GM18505 (cell line): Measurements from ENCODE around the gene LRRC40.

Experiments used
- ATAC-seq: cut with Tn5 transposase; IDR thresholded peaks from one replicate; pipeline ENCODE4 v1.9.1; 2021; ENCODE audit not compliant: unreplicated experiment
- POLR2A ChIP-seq: IDR thresholded peaks from 4 replicates; pipeline ENCODE4 v1.6.1; 2011; ENCODE audit warnings: borderline replicate concordance; ENCODE audit not compliant: insufficient read depth, insufficient read length; ENCODE audit errors: extremely low read depth

LRRC40 gene

DNA sequence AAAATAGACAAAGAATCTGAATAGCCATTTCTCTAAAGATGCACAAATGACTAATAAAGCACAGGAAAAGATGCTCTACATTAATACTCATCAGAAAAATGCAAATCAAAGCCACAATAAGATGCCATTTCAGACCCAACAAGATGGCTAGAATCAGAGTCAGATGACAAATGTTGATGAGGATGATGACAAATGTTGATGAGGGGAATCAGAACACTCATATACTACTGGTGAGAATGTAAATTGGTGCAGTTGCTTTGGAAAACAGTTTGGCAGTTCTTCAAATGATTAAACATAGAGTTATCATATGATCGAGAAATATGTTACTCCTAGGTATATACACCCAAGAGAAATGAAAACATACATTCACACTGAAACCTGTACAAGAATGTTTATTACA lies 33.9 kb downstream of the LRRC40 start:
- TF ChIP-seq POLR2A: no peak

DNA sequence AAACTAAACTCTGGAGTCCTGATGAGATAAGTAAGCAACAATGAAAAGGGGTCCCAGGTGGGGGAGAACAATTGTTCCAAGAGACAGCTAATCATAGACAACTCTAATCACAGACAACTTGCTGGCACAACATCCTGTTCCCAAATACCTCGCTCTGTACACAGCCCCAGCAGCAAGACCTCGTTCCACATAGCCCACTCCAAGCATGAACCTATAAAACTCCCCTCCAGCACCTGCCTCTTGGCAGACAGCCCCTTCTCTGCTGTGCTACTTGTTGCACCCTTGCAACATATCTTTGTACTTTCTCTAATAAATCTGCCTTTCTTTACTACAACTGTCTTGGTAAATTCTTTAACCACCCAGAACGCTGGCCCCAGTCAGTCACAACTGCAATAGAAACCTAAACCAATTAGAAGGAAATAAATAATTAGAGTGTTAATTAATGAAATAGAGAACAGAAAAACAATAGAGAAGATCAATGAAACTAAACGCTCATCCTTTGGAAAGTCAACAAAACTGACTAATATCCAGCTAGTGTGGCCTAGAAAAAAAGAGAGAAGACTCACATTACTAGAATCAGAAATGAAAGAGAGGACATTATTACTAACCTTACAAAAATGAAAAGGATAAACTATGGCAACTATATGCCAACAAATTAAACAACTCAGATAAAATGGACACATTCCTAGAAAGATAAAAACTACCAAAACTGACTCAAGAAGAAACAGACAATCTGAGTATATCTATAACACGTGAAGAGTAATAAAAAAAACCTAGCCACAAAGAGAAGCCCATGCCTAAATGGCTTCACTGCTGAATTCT lies 36.1 kb downstream of the LRRC40 start:
- no peak for ATAC-seq
- no peak for TF ChIP-seq POLR2A

More for the DNA sequence above, 33.9 kb downstream of the LRRC40 start:
- ATAC-seq: no peak

DNA sequence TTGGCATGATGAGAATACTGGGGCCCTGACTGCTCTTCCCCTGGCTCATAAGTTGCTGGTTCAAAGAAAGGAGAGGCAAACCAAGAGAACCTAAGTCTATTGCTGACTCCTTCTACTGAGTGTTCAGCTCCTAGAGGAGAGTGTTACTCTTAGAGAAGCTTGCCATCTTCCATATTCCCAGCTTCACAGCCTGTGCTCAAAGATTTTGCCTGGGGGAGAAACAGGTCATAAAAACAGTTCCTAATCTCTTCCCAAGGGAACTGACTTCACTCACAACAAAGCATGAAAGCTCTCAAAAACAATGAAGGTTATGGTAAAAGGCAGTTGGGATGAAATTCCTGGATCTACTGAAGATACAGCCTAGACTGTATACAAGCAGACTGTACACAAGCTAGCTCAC lies 37.1 kb downstream of the LRRC40 start:
- ATAC-seq: no peak
- TF ChIP-seq POLR2A: no peak

DNA sequence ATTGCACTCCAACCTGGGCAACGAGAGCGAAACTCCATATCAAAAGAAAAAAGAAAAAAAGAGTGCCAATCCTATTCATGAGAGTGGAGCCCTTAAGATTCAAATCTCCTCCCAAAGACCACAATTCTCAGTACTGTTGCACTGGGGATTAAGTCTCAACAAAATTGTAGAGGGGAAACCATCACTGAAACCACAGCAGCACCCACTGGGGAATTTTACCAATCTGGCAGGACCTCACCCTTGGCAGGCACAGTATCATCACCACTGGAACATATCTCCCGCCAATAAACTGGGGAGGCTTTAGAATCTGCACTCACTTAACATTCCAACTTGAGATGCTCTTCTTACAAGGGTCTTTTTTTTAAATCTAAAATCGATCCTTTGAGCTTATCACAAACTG lies 41.0 kb downstream of the LRRC40 start:
- TF ChIP-seq POLR2A: no peak

DNA sequence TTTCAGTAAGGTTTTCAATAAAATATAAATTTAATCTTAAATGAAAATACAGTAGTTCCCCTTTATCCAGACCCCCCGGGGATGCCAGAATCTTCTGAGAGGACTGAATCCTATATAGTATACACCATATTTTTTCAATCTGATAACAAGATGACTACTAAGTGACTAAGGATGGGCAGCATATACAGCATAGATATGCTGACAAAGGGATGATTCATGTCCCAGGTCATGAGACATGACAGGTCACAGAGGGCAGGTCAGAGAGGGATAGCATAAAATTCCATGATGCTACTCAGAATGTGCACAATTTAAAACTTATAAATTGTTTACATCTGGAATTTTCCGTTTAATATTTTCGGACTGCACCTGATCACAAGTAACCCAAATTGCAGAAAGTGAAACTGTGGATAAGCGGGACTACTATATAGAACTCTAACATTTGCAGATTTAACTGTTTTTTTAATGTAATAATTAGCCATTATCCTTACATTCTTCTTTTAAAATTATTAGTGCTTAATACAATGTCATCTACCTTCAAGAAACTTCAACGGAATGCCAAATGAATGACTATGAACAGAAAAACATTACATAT lies 48.8 kb downstream of the LRRC40 start:
- no peak for TF ChIP-seq POLR2A
- no peak for ATAC-seq

More for the DNA sequence above, 41.0 kb downstream of the LRRC40 start:
- no peak for ATAC-seq

DNA sequence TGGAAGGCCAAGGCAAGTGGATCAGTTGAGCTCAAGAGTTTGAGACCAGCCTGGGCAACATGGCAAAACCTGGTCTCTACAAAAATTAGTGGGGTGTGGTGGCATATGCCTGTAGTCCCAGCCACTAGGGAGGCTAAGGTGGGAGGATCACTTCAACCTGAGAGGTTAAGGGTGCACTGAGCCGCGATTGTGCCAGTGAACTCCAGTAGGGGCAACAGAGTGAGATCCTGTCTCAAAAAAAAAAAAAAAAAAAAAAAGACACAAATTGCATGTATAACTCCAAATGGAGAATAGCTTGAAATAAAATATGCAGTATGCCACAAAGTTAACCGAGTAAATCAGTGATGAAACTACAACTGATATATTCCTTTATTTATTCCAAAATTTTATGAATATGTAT lies 51.6 kb downstream of the LRRC40 start:
- no peak for TF ChIP-seq POLR2A
- no peak for ATAC-seq

DNA sequence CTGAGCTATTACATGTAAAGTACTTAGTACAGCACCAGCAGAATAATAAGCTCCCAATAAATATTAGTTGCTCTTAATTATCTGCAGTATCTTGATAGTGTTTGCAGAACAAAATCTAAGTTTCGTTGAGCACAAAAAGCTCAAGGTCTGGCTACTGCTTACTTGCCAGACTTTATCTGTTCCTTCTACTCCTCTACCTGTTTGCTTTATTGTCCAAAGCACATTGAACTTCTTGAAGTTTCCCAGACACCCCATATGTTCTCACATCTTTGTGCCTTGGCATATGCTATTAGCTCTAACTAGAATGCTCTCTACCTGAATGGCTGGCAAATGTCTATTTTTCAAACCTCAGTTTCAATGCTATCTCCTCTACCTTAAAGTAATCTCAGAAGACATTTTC lies 54.9 kb downstream of the LRRC40 start:
- ATAC-seq: no peak
- no peak for TF ChIP-seq POLR2A

DNA sequence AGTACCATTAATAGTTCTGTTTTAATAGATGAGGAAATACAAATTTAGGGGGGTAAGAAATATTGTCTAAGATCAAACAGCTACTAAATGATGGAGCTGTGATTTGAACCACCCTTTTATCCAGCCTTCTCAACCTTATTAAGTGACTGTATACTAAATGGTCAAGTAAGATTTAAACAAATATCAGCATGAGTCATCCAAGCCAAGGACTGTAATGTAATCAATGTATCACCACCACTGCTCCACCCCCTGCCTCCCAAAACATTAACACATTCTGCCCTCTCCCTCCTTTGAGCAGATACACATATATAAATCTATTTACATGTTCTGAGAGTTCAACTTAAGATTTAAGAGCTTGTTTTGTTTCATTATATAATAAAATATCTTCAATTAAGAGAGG lies 58.9 kb downstream of the LRRC40 start:
- TF ChIP-seq POLR2A: no peak
- ATAC-seq: no peak

DNA sequence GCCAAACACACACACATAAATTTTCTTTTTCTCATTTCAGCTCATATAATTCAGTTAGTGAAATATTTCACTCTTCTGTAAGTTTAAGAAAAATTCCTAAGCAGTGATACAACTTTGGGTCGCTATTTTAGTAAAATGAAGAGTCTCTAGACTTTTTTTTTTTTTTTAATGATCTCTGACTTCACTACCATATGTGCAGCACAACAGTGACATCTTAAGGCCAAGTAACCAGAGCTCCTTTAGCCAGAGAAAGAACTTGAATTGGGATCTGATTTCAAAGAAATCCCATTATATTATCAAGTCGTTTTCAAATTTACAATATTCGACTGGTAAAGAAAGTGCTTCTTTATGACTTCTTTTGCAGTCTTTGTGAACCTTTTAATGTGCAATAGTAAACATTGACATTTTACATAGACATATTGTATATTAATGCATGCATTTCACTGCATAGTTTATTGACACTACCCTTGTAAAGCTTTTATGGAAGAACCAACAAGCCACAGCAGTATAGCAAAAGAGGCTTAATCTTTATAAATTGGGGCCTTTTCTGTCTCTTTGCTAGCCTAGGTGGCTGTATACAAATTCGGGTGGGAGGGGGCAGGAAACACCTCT lies 62.2 kb downstream of the LRRC40 start:
- TF ChIP-seq POLR2A: no peak
- no peak for ATAC-seq

DNA sequence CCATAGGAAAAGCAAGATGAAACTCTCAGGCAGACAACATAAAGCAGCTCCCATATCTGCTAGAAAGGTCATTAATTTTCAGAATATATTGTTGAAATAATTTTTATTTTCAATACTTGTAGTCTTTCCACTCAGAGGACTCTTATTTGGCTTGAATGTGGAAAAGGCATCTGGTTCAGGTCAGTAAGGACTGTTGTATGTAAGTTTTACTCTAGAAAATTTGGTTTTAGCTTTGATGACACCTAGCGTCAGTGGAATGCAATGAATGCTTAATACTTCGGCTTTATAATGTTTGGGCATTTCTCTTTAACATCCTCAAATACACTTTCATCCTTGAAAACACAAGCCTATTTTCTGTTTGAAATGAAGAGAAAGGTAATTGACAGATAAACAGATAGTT lies 63.3 kb downstream of the LRRC40 start:
- no peak for ATAC-seq
- no peak for TF ChIP-seq POLR2A

DNA sequence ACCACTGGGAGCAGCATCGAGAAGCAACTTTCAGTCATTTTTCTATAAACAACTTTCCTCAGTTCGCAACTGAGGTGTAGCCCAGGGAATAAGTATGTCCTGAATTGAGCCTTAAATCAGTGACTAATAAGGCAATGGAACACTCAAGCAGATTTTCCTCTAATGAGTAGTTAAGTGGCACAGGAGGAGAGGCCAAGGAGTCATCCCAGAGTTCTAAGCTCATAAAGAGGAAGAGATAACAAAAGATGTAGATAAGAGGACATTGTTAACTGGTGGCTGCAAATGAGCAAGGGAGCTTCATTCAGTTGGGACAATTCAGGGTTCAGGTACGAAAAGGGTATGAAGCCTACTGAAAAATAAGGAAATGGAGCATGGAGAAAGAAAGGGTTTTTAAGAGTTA lies 64.5 kb downstream of the LRRC40 start:
- ATAC-seq: no peak
- no peak for TF ChIP-seq POLR2A

DNA sequence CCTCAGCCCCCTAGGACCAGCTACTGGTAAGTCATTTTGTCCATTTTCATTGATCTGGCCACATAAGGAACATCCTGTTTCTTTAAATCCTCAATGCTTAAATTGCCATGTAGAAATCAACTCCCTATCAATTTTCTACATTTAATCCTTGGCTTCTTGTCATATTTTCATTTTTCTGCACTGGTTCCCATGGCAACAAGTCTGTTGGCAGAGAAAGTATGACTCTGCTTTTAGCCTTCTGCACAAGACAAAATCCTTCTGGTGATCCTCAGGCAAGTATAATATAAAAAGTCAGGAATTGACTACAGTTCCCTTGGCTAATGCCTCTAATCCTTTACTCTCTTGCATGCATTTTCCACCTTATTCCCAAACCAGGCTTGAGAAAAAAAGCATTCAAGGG lies 65.0 kb downstream of the LRRC40 start:
- ATAC-seq: no peak
- TF ChIP-seq POLR2A: no peak

DNA sequence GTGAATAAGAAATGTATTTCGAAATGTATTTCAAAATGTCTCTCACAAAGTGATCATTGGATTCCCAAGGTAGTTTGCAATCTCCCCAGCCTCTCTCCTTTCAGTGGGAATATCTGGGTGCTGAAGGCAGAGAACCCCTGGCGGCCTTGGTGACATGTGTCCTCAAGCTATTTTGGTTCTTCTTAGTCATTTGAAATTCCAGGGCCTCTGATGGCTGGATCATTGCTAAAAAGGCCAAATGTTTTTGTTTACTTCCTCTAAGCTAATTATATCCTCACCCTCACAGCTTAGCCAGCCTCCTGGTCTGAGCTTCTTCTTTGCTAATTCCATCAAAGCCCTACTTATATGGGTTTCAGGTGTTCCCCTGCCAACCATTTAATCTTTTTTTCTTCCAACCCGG lies 71.2 kb downstream of the LRRC40 start:
- TF ChIP-seq POLR2A: no peak
- ATAC-seq: no peak

DNA sequence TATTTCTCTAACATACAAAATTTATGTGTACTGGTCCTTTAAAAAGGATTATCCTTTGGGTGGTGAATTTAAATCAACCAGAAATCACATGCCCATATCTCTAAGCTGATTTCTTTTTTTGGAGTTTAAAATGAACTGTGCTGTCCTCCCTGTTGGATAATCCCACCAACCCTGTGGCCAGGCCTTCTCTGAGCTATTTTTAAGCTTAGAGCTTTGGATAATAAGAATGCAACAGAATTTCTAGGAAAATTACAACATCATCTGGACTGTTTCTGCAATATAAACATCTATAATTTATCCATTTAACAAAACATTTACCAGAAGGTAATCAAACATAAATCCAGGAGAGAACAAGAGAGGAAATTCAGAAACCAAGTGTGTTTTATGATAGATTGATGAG lies 88.3 kb downstream of the LRRC40 start:
- no peak for ATAC-seq
- no peak for TF ChIP-seq POLR2A
